GM23338 (cell line): ENCODE measurements around the gene TMEM121. TPM values are rescaled to one million over a fixed set of nuclear protein-coding genes. Genes with fewer than 3 reads are reported as not detected.

Experiments used
- ATAC-seq: fragments of 200-7000 bp; cut with Tn5 transposase; 3 replicates; pipeline ENCODE4 v1.9.1; 2020
- DNase-seq: peaks from one replicate; pipeline ENCODE4 v3.0.0-alpha.2; 2015; ENCODE audit warnings: low spot score
- H2AFZ ChIP-seq: fragments of 200-600 bp; sonication (generic); 2 replicates; pipeline ENCODE4 v1.8.0; 2016; ENCODE audit warnings: antibody characterized with exemption, mild to moderate bottlenecking, moderate library complexity
- H3F3A ChIP-seq: fragments of 200-600 bp; sonication (generic); replicated peaks from 2 replicates; pipeline ENCODE4 v1.8.0; 2017; ENCODE audit warnings: antibody characterized with exemption, mixed run types, low read depth
- H3K27ac ChIP-seq: fragments of 200-600 bp; sonication (generic); 2 replicates; pipeline ENCODE4 v1.6.1; 2016; ENCODE audit warnings: low read depth
- H3K27me3 ChIP-seq: fragments of 200-600 bp; sonication (generic); 2 replicates; pipeline ENCODE4 v1.8.0; 2016; ENCODE audit warnings: mild to moderate bottlenecking, mixed run types, moderate library complexity; ENCODE audit not compliant: insufficient read depth
- H3K36me3 ChIP-seq: fragments of 200-600 bp; sonication (generic); 2 replicates; pipeline ENCODE4 v1.8.0; 2016; ENCODE audit warnings: mild to moderate bottlenecking; ENCODE audit not compliant: insufficient read depth
- H3K4me1 ChIP-seq: fragments of 200-600 bp; sonication (generic); 2 replicates; pipeline ENCODE4 v1.8.0; 2016; ENCODE audit warnings: mild to moderate bottlenecking, moderate library complexity; ENCODE audit not compliant: insufficient read depth
- H3K4me2 ChIP-seq: fragments of 200-600 bp; sonication (generic); 2 replicates; pipeline ENCODE4 v1.7.1; 2017; ENCODE audit warnings: mixed run types
- H3K4me3 ChIP-seq: fragments of 200-600 bp; sonication (generic); 2 replicates; pipeline ENCODE4 v1.6.1; 2016; ENCODE audit warnings: mixed run types
- H3K79me2 ChIP-seq: fragments of 200-600 bp; sonication (generic); replicated peaks from 2 replicates; pipeline ENCODE4 v1.8.0; 2017; ENCODE audit warnings: mild to moderate bottlenecking; ENCODE audit not compliant: insufficient read depth
- H3K9me2 ChIP-seq: fragments of 200-600 bp; sonication (generic); 2 replicates; pipeline ENCODE4 v1.8.0; 2017; ENCODE audit not compliant: insufficient read depth
- H4K20me1 ChIP-seq: fragments of 200-600 bp; sonication (generic); replicated peaks from 2 replicates; pipeline ENCODE4 v1.8.0; 2017; ENCODE audit warnings: mild to moderate bottlenecking; ENCODE audit not compliant: insufficient read depth
- H3K27ac Mint-ChIP-seq: 2 replicates; pipeline ENCODE4 v1.8.0; 2020; ENCODE audit warnings: inconsistent platforms, mild to moderate bottlenecking, moderate library complexity, mixed read lengths
- H3K27me3 Mint-ChIP-seq: 3 replicates; pipeline ENCODE4 v1.8.0; 2022; ENCODE audit warnings: low read depth, mild to moderate bottlenecking, moderate library complexity, mixed read lengths, inconsistent platforms; ENCODE audit not compliant: insufficient read depth, poor library complexity
- H3K36me3 Mint-ChIP-seq: 3 replicates; pipeline ENCODE4 v1.8.0; 2021; ENCODE audit warnings: low read depth, mild to moderate bottlenecking, inconsistent platforms, moderate library complexity, mixed read lengths
- H3K4me1 Mint-ChIP-seq: 3 replicates; pipeline ENCODE4 v1.8.0; 2020; ENCODE audit warnings: mild to moderate bottlenecking, inconsistent platforms, mixed read lengths
- H3K4me3 Mint-ChIP-seq: 3 replicates; pipeline ENCODE4 v1.8.0; 2021; ENCODE audit warnings: moderate library complexity, mild to moderate bottlenecking, inconsistent platforms, mixed read lengths
- H3K9me3 Mint-ChIP-seq: 3 replicates; pipeline ENCODE4 v1.8.0; 2020; ENCODE audit warnings: moderate library complexity, mild to moderate bottlenecking, inconsistent platforms, mixed read lengths
- EZH2 ChIP-seq: fragments of 200-600 bp; sonication (generic); IDR thresholded peaks from one replicate; pipeline ENCODE4 v1.8.0; 2017; ENCODE audit warnings: antibody characterized with exemption, mild to moderate bottlenecking, low read depth; ENCODE audit not compliant: unreplicated experiment
- EZH2phosphoT487 ChIP-seq: fragments of 200-600 bp; sonication (generic); IDR thresholded peaks from one replicate; pipeline ENCODE4 v1.8.1; 2018; ENCODE audit warnings: antibody characterized with exemption; ENCODE audit not compliant: unreplicated experiment
- JUNB ChIP-seq: IDR thresholded peaks from one replicate; pipeline ENCODE4 v1.6.1; 2016; ENCODE audit warnings: antibody characterized with exemption; ENCODE audit not compliant: unreplicated experiment
- NANOG ChIP-seq: IDR thresholded peaks from 2 replicates; pipeline ENCODE4 v1.6.1; 2016; ENCODE audit warnings: antibody characterized with exemption, borderline replicate concordance
- POLR2AphosphoS5 ChIP-seq: IDR thresholded peaks from 2 replicates; pipeline ENCODE4 v1.6.1; 2016; ENCODE audit warnings: antibody characterized with exemption, low read depth
- ZNF114 ChIP-seq: fragments of 250-450 bp; sonication (Bioruptor Pico); IDR thresholded peaks from 2 replicates; pipeline ENCODE4 v1.5.0; 2020; ENCODE audit warnings: mild to moderate bottlenecking, moderate library complexity
- ZNF331 ChIP-seq: fragments of 250-450 bp; sonication (Bioruptor Pico); IDR thresholded peaks from 2 replicates; pipeline ENCODE4 v1.5.0; 2020; ENCODE audit warnings: low read depth, mild to moderate bottlenecking, moderate library complexity
- polyA plus RNA-seq: library from polyadenylated mRNA; unstranded; fragments of >200 nt; fragmentation: Nextera tagmentation; extraction: Ambion mirVana; gene quantifications from 2 replicates; pipeline ENCODE4 v1.2.1, GENCODE V29; 2016
- total RNA-seq: library from RNA; depleted of rRNA; stranded (reverse); fragments of >200 nt; shearing (Covaris generic); gene quantifications from 2 replicates; pipeline ENCODE4 v1.2.3, GENCODE V29; 2014
- TF ChIP-seq, protein P1 (sequence below): IDR thresholded peaks from one replicate; pipeline ENCODE4 v1.6.1; 2018; ENCODE audit warnings: antibody characterized with exemption; ENCODE audit not compliant: unreplicated experiment
- TF ChIP-seq, protein P2 (sequence below), 2 experiments: fragments of 200-600 bp in 1 of 2; sonication (generic) in 1 of 2; conservative IDR thresholded peaks; 2 replicates each; pipeline versions ENCODE4 v1.5.1 to v1.6.1; 2016 to 2017; ENCODE audit warnings: antibody characterized with exemption in 2 of 2, low read depth in 2 of 2, mild to moderate bottlenecking in 2 of 2, moderate library complexity in 1 of 2
- TF ChIP-seq, protein P3 (sequence below): fragments of 250-450 bp; sonication (Bioruptor Pico); IDR thresholded peaks from 2 replicates; pipeline ENCODE4 v1.5.0; 2020; ENCODE audit warnings: mild to moderate bottlenecking, moderate library complexity

TMEM121 gene
- total and polyA plus RNA-seq, 2 experiments from 2014 or later: 0.13 to 1.3 TPM

DNA sequence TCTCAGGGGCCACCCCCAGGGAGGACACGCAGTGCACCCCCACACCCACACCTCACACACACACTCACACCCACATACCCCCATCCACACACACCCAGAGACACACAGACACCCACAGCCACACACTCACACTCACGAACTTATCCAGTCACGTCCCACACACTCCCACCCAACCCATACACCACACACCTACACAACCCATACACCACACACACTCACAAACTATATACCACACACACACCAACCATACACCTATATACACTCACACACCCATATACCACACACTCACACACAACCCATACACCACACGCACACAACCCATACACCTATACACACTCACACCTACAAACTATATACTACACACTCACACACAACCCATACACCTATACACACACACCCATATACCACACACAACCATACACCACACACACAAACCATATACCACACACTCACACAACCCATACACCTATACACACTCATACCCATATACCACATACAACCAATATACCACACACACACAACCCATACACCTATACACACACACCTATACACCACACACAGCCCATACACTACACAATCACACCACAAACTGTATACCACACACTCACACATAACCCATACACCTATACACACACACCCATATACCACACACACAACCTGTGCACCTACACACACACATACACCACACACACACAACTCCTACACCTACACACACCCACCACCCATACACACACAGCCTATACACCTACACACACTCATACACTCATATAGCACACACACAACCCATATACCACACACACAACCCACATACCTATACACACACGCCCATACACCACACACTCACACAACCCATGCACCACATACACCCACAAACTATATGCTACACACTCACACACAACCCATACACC lies 42.7 kb downstream of the TMEM121 start (continued):
- TF ChIP-seq, protein P1, sequence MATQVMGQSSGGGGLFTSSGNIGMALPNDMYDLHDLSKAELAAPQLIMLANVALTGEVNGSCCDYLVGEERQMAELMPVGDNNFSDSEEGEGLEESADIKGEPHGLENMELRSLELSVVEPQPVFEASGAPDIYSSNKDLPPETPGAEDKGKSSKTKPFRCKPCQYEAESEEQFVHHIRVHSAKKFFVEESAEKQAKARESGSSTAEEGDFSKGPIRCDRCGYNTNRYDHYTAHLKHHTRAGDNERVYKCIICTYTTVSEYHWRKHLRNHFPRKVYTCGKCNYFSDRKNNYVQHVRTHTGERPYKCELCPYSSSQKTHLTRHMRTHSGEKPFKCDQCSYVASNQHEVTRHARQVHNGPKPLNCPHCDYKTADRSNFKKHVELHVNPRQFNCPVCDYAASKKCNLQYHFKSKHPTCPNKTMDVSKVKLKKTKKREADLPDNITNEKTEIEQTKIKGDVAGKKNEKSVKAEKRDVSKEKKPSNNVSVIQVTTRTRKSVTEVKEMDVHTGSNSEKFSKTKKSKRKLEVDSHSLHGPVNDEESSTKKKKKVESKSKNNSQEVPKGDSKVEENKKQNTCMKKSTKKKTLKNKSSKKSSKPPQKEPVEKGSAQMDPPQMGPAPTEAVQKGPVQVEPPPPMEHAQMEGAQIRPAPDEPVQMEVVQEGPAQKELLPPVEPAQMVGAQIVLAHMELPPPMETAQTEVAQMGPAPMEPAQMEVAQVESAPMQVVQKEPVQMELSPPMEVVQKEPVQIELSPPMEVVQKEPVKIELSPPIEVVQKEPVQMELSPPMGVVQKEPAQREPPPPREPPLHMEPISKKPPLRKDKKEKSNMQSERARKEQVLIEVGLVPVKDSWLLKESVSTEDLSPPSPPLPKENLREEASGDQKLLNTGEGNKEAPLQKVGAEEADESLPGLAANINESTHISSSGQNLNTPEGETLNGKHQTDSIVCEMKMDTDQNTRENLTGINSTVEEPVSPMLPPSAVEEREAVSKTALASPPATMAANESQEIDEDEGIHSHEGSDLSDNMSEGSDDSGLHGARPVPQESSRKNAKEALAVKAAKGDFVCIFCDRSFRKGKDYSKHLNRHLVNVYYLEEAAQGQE: no peak
- TF ChIP-seq ZNF331 (CRISPR knock-in tag): no peak
- TF ChIP-seq EZH2: no peak
- TF ChIP-seq, protein P2, sequence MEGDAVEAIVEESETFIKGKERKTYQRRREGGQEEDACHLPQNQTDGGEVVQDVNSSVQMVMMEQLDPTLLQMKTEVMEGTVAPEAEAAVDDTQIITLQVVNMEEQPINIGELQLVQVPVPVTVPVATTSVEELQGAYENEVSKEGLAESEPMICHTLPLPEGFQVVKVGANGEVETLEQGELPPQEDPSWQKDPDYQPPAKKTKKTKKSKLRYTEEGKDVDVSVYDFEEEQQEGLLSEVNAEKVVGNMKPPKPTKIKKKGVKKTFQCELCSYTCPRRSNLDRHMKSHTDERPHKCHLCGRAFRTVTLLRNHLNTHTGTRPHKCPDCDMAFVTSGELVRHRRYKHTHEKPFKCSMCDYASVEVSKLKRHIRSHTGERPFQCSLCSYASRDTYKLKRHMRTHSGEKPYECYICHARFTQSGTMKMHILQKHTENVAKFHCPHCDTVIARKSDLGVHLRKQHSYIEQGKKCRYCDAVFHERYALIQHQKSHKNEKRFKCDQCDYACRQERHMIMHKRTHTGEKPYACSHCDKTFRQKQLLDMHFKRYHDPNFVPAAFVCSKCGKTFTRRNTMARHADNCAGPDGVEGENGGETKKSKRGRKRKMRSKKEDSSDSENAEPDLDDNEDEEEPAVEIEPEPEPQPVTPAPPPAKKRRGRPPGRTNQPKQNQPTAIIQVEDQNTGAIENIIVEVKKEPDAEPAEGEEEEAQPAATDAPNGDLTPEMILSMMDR (conservative IDR thresholded peaks at IDR 0.05; ENCODE audit: low read depth in 2 of 2): no peak

DNA sequence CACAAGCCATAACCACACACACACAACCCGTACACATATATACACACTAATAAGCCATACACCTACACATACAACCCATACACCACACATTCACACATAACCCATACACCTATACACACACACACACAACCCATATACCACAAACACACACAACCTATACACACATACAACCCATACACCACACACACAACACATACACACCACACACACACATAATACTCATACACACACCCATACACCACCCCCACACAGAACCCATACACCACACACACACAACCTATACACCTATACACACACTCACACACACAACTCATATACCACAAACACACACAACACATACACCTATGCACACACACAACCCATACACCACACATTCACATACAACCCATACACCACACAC lies 44.1 kb downstream of the TMEM121 start:
- Histone ChIP-seq H3F3A (no peaks in the 10 kb centered on the region), H3K9me2 (no peaks in the 10 kb centered on the region), H2AFZ (no peak overlapping the region), H3K27ac (no peak overlapping the region), H3K4me1 (no peaks in the 10 kb centered on the region), H3K36me3 (no peaks in the 10 kb centered on the region), H4K20me1 (no peaks in the 10 kb centered on the region), H3K79me2 (no peaks in the 10 kb centered on the region), H3K4me3 (no peak overlapping the region), H3K27me3 (no peaks in the 10 kb centered on the region), H3K4me2 (no peak overlapping the region)
- Mint-ChIP-seq H3K4me3 (no peak overlapping the region), H3K36me3 (peaks cover 38% of the 10 kb centered on the region), H3K27me3 (peaks cover 8% of the 10 kb centered on the region), H3K9me3 (peaks cover 55% of the 10 kb centered on the region), H3K4me1 (no peaks in the 10 kb centered on the region), H3K27ac (no peak overlapping the region)
- no peak for DNase-seq
- ATAC-seq: no peak
- TF ChIP-seq EZH2phosphoT487 (no peak), JUNB (no peak), POLR2AphosphoS5 (no peak), NANOG (no peak), ZNF114 (CRISPR knock-in tag) (no peak)
- TF ChIP-seq, protein P3, sequence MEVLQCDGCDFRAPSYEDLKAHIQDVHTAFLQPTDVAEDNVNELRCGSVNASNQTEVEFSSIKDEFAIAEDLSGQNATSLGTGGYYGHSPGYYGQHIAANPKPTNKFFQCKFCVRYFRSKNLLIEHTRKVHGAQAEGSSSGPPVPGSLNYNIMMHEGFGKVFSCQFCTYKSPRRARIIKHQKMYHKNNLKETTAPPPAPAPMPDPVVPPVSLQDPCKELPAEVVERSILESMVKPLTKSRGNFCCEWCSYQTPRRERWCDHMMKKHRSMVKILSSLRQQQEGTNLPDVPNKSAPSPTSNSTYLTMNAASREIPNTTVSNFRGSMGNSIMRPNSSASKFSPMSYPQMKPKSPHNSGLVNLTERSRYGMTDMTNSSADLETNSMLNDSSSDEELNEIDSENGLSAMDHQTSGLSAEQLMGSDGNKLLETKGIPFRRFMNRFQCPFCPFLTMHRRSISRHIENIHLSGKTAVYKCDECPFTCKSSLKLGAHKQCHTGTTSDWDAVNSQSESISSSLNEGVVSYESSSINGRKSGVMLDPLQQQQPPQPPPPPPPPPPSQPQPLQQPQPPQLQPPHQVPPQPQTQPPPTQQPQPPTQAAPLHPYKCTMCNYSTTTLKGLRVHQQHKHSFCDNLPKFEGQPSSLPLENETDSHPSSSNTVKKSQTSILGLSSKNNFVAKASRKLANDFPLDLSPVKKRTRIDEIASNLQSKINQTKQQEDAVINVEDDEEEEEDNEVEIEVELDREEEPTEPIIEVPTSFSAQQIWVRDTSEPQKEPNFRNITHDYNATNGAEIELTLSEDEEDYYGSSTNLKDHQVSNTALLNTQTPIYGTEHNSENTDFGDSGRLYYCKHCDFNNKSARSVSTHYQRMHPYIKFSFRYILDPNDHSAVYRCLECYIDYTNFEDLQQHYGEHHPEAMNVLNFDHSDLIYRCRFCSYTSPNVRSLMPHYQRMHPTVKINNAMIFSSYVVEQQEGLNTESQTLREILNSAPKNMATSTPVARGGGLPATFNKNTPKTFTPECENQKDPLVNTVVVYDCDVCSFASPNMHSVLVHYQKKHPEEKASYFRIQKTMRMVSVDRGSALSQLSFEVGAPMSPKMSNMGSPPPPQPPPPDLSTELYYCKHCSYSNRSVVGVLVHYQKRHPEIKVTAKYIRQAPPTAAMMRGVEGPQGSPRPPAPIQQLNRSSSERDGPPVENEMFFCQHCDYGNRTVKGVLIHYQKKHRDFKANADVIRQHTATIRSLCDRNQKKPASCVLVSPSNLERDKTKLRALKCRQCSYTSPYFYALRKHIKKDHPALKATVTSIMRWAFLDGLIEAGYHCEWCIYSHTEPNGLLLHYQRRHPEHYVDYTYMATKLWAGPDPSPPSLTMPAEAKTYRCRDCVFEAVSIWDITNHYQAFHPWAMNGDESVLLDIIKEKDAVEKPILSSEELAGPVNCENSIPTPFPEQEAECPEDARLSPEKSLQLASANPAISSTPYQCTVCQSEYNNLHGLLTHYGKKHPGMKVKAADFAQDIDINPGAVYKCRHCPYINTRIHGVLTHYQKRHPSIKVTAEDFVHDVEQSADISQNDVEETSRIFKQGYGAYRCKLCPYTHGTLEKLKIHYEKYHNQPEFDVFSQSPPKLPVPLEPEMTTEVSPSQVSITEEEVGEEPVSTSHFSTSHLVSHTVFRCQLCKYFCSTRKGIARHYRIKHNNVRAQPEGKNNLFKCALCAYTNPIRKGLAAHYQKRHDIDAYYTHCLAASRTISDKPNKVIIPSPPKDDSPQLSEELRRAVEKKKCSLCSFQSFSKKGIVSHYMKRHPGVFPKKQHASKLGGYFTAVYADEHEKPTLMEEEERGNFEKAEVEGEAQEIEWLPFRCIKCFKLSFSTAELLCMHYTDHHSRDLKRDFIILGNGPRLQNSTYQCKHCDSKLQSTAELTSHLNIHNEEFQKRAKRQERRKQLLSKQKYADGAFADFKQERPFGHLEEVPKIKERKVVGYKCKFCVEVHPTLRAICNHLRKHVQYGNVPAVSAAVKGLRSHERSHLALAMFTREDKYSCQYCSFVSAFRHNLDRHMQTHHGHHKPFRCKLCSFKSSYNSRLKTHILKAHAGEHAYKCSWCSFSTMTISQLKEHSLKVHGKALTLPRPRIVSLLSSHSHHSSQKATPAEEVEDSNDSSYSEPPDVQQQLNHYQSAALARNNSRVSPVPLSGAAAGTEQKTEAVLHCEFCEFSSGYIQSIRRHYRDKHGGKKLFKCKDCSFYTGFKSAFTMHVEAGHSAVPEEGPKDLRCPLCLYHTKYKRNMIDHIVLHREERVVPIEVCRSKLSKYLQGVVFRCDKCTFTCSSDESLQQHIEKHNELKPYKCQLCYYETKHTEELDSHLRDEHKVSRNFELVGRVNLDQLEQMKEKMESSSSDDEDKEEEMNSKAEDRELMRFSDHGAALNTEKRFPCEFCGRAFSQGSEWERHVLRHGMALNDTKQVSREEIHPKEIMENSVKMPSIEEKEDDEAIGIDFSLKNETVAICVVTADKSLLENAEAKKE: no peak
- TF ChIP-seq, protein P2 (conservative IDR thresholded peaks at IDR 0.05; ENCODE audit: low read depth in 2 of 2): no peak
